Adrenal gland (tissue), 5 donors: ENCODE results near the gene P2RY1.
"Not testable (repeated sequence)": the region's sequence is repeated elsewhere in the genome, so short reads cannot be mapped to it uniquely, and the experiment has no call there.

ENCODE experiments used
- POLR2A ChIP-seq, 2 donors: fragments of 450-650 bp; IDR thresholded peaks; one replicate each; pipeline ENCODE4 v1.6.1; 2017; ENCODE audit warnings: antibody characterized with exemption in 2 of 2, mild to moderate bottlenecking in 2 of 2, moderate library complexity in 1 of 2
- TF ChIP-seq, protein P1 (sequence below), 6 experiments: fragments of 450-650 bp in 4 of 6; fragments of 200-600 bp in 2 of 6; sonication (generic) in 1 of 6; IDR thresholded peaks; 1 replicate in 5 of 6; 2 replicates in 1 of 6; pipeline versions ENCODE4 v1.5.1 to v1.8.0; 2016 to 2021; ENCODE audit warnings: antibody characterized with exemption in 6 of 6, mild to moderate bottlenecking in 2 of 6, moderate library complexity in 1 of 6
- donor health status: DM: no; HTN: no; CAD: no.

DNA sequence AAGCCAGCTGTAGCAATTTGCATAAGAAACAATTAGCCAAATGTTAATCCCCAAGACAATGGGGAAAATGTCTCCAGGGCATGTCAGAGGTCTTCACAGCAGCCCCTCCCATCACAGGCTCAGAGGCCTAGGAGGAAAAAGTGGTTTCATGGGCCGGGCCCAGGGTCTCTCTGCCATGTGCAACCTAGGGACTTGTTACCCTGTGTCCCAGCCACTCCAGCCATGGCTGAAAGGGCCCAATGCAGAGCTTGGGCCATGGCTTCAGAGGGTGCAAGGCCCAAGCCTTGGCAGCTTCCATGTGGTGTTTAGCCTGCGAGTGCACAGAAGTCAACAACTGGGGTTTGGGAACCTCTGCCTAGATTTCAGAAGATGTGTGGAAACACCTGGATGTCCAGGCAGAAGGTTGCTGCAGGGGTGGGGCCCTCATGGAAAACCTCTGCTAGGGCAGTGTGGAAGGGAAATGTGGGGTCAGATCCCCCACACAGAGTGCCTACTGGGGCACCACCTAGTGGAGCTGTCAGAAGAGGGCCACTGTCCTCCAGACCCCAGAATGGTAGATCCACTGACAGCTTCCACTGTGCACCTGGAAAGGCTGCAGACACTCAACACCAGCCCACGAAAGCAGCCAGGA, 11.8 kb downstream of the P2RY1 start:
- TF ChIP-seq, protein P1, sequence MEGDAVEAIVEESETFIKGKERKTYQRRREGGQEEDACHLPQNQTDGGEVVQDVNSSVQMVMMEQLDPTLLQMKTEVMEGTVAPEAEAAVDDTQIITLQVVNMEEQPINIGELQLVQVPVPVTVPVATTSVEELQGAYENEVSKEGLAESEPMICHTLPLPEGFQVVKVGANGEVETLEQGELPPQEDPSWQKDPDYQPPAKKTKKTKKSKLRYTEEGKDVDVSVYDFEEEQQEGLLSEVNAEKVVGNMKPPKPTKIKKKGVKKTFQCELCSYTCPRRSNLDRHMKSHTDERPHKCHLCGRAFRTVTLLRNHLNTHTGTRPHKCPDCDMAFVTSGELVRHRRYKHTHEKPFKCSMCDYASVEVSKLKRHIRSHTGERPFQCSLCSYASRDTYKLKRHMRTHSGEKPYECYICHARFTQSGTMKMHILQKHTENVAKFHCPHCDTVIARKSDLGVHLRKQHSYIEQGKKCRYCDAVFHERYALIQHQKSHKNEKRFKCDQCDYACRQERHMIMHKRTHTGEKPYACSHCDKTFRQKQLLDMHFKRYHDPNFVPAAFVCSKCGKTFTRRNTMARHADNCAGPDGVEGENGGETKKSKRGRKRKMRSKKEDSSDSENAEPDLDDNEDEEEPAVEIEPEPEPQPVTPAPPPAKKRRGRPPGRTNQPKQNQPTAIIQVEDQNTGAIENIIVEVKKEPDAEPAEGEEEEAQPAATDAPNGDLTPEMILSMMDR (IDR thresholded peaks at IDR 0.05): not testable (repeated sequence)
- not testable (repeated sequence) for TF ChIP-seq POLR2A (IDR thresholded peaks at IDR 0.05)
